Kidney epithelial cell (primary cell): ENCODE results near the gene ZCCHC24. TPM values are rescaled to one million over a fixed set of nuclear protein-coding genes. Genes with fewer than 3 reads are reported as not detected.

Source experiments
- DNase-seq: peaks from one replicate; pipeline ENCODE4 v3.0.0-alpha.2; 2010; ENCODE audit warnings: low read depth
- H3K27me3 ChIP-seq: 2 replicates; pipeline ENCODE4 v1.6.0; 2011; ENCODE audit warnings: low read length; ENCODE audit not compliant: control insufficient read depth, insufficient read depth
- H3K36me3 ChIP-seq: 2 replicates; pipeline ENCODE4 v1.5.1; 2011; ENCODE audit warnings: low read length; ENCODE audit not compliant: control insufficient read depth, insufficient read depth
- H3K4me3 ChIP-seq: 2 replicates; pipeline ENCODE4 v1.5.1; 2011; ENCODE audit warnings: low read depth, mild to moderate bottlenecking, control low read depth, low read length
- CTCF ChIP-seq: IDR thresholded peaks from 2 replicates; pipeline ENCODE4 v1.5.1; 2011; ENCODE audit warnings: mild to moderate bottlenecking, moderate library complexity, low read length, control low read depth, inconsistent platforms; ENCODE audit not compliant: insufficient read depth, poor library complexity, severe bottlenecking
- total RNA-seq: library from RNA; depleted of rRNA; stranded (reverse); fragments of >200 nt; gene quantifications from 2 replicates; pipeline ENCODE4 v1.2.3, GENCODE V29; 2015

Gene ZCCHC24
- total RNA-seq, 1 donor from 2014 or later, result 6.2 TPM

GRCh38 chr10:79349766-79350406 lies 95.5 kb downstream of the ZCCHC24 start:
- Histone ChIP-seq H3K36me3 (peaks cover 2% of the 10 kb centered on the region), H3K27me3 (no peaks in the 10 kb centered on the region), H3K4me3 (no peak overlapping the region)
- TF ChIP-seq CTCF, result no peak
- DNase-seq, result no peak

- no peak for DNase-seq
- H3K36me3 ChIP-seq, result peaks cover 2% of the 10 kb centered on the region
- no peak overlapping the region for H3K4me3 ChIP-seq
- no peaks in the 10 kb centered on the region for H3K27me3 ChIP-seq
- no peak for TF ChIP-seq CTCF
Measured at GRCh38 chr10:79349072-79349491, 96.3 kb downstream of the ZCCHC24 start.

- no peak for DNase-seq
- H3K4me3 ChIP-seq, result peak overlapping the region; percentile 73
Measured at GRCh38 chr10:79348640-79348988, 96.8 kb downstream of the ZCCHC24 start.

GRCh38 chr10:79347894-79348639 lies 97.4 kb downstream of the ZCCHC24 start:
- no peak for DNase-seq
- no peak for TF ChIP-seq CTCF
- Histone ChIP-seq H3K4me3 (peak overlapping the region; percentile 73), H3K36me3 (peaks cover 2% of the 10 kb centered on the region), H3K27me3 (no peaks in the 10 kb centered on the region)

More at GRCh38 chr10:79348640-79348988, 96.8 kb downstream of the ZCCHC24 start:
- Histone ChIP-seq H3K36me3 (peaks cover 2% of the 10 kb centered on the region), H3K27me3 (no peaks in the 10 kb centered on the region)
- no peak for TF ChIP-seq CTCF

- Histone ChIP-seq H3K27me3 (no peaks in the 10 kb centered on the region), H3K36me3 (peaks cover 2% of the 10 kb centered on the region), H3K4me3 (peak within 1 kb of the TSS; percentile 73)
- DNase-seq, result no peak
- peak; percentile 73 for TF ChIP-seq CTCF
Measured at GRCh38 chr10:79347226-79347893, 98.1 kb downstream of the ZCCHC24 start, which contains the start of gene PPIF. PPIF (plus strand) TSS chr10:79347469; CDS start chr10:79347549, 80 bp downstream.
